GM19240 (cell line): Measurements from ENCODE around the gene MMP10.

Experiments
- DNase-seq: peaks from one replicate; pipeline ENCODE4 v3.0.0; 2011; ENCODE audit warnings: low spot score; ENCODE audit not compliant: insufficient read length

Gene MMP10

GRCh38 chr11:102729849-102730815 lies 50.3 kb downstream of the MMP10 start:
- DNase-seq, result no peak

GRCh38 chr11:102727890-102728289 lies 52.5 kb downstream of the MMP10 start:
- DNase-seq, result no peak

- no peak for DNase-seq
Measured at GRCh38 chr11:102724904-102725500, 55.4 kb downstream of the MMP10 start, which contains the start of gene MMP8. Gene MMP8, minus strand, starts transcription at chr11:102724954. Its CDS starts 99 bp downstream, at chr11:102724855.

- DNase-seq, result no peak
Measured at GRCh38 chr11:102722821-102723220, 57.6 kb downstream of the MMP10 start.
